ENCODE results near the gene CDK5.

The CDK5 gene

GRCh38 chr7:151057989-151058780, 488 bp upstream of the CDK5 start:
- H3K27ac ChIP-seq, result peak overlapping the region; percentile 47
- H3K27me3 ChIP-seq (ENCODE audit: insufficient read depth, low read depth), result no peaks in the 10 kb centered on the region
- H3K36me3 ChIP-seq (ENCODE audit: insufficient read depth), result no peaks in the 10 kb centered on the region

GRCh38 chr7:151056666-151057505, 811 bp downstream of the CDK5 start:
- H3K4me3 ChIP-seq (IDR thresholded peaks at IDR 0.05; ENCODE audit: insufficient read depth, low read depth, low read length), result no peak overlapping the region
- H3K27ac ChIP-seq, result no peak overlapping the region
- H3K9ac ChIP-seq, result peak overlapping the region; percentile 8; the same call in 1 of the 2 replicates
- H3K79me2 ChIP-seq (ENCODE audit: insufficient read depth, low read depth), result peaks cover 18% of the 10 kb centered on the region; the same call in 1 of the 2 replicates
- H3K4me1 ChIP-seq (ENCODE audit: low read depth, poor library complexity, severe bottlenecking), result peaks cover 11% of the 10 kb centered on the region
- no peaks in the 10 kb centered on the region for H3K27me3 ChIP-seq (ENCODE audit: insufficient read depth, low read depth)
- H3K4me2 ChIP-seq, result peak overlapping the region; percentile 57
- no peaks in the 10 kb centered on the region for H4K20me1 ChIP-seq (ENCODE audit: insufficient read depth)
- TF ChIP-seq CTCF (conservative IDR thresholded peaks at IDR 0.05; ENCODE audit: low read depth, low read length), result no peak
- no peaks in the 10 kb centered on the region for H3K36me3 ChIP-seq (ENCODE audit: insufficient read depth)
- H2AFZ ChIP-seq (ENCODE audit: low read depth), result peak overlapping the region; percentile 74

More at GRCh38 chr7:151057989-151058780, 488 bp upstream of the CDK5 start:
- peaks cover 11% of the 10 kb centered on the region for H3K4me1 ChIP-seq (ENCODE audit: low read depth, poor library complexity, severe bottlenecking)
- H3K79me2 ChIP-seq (ENCODE audit: insufficient read depth, low read depth), result peaks cover 22% of the 10 kb centered on the region; the same call in 1 of the 2 replicates
- H2AFZ ChIP-seq (ENCODE audit: low read depth), result peak overlapping the region; percentile 74
- peak overlapping the region; percentile 57 for H3K4me2 ChIP-seq
- no peaks in the 10 kb centered on the region for H4K20me1 ChIP-seq (ENCODE audit: insufficient read depth)
- no peak for TF ChIP-seq CTCF (conservative IDR thresholded peaks at IDR 0.05; ENCODE audit: low read depth, low read length)
- no peak overlapping the region for H3K4me3 ChIP-seq (IDR thresholded peaks at IDR 0.05; ENCODE audit: insufficient read depth, low read depth, low read length)
- peak overlapping the region; percentile 43; the same call in 1 of the 2 replicates for H3K9ac ChIP-seq

DNA sequence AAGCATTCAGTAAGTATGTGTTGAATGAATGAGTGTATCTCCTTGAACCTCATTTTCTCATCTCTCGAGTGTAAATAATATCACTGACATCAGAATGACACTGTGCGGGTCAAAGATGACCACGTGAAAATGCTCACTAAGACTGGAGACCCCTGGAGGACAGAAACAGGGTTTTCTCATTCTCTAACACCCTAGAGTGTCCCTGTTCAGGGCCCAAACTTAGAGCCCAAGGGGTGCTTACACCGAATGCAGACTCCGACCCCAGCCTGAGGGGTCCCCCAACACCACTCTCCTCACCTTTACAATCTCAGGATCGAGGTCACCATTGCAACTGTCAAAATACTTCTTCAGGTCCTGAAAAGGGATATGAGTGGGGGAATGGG, 1.4 kb downstream of the CDK5 start:
- H3K36me3 ChIP-seq (ENCODE audit: insufficient read depth), result no peaks in the 10 kb centered on the region
- H3K4me3 ChIP-seq (IDR thresholded peaks at IDR 0.05; ENCODE audit: insufficient read depth, low read depth, low read length), result no peak overlapping the region

More for the DNA sequence above, 1.4 kb downstream of the CDK5 start:
- H2AFZ ChIP-seq (ENCODE audit: low read depth), result no peak overlapping the region
- H3K4me1 ChIP-seq (ENCODE audit: low read depth, poor library complexity, severe bottlenecking), result peaks cover 11% of the 10 kb centered on the region
- H4K20me1 ChIP-seq (ENCODE audit: insufficient read depth), result no peaks in the 10 kb centered on the region
- H3K9ac ChIP-seq, result no peak overlapping the region
- no peak for TF ChIP-seq CTCF (conservative IDR thresholded peaks at IDR 0.05; ENCODE audit: low read depth, low read length)
- H3K4me2 ChIP-seq, result no peak overlapping the region; the same call in 1 of the 2 replicates
- H3K79me2 ChIP-seq (ENCODE audit: insufficient read depth, low read depth), result peaks cover 12% of the 10 kb centered on the region; the same call in 1 of the 2 replicates
- no peaks in the 10 kb centered on the region for H3K27me3 ChIP-seq (ENCODE audit: insufficient read depth, low read depth)
- H3K27ac ChIP-seq, result no peak overlapping the region
